Natural killer cell (primary cell): ENCODE results near the gene DNAJB7. TPM values are rescaled to one million over a fixed set of nuclear protein-coding genes. Genes with fewer than 3 reads are reported as not detected.

ENCODE experiments used
- ATAC-seq, 3 donors: fragments of 150-1000 bp in 2 of 3; fragments of 200-7000 bp in 1 of 3; cut with Tn5 transposase; 1 replicate in 1 of 3; 2 replicates in 2 of 3; pipeline ENCODE4 v1.10.0; 2021; ENCODE audit warnings: mild to moderate bottlenecking in 2 of 3, moderate library complexity in 2 of 3
- DNase-seq, 2 donors: peaks; one replicate each; pipeline versions ENCODE4 v3.0.0 to v3.0.0-alpha.2; 2013 to 2021; ENCODE audit warnings: mixed read lengths in 1 of 2
- H3K27ac ChIP-seq: one replicate; pipeline ENCODE4 v1.5.1; 2013; ENCODE audit warnings: mild to moderate bottlenecking, low read length
- H3K27me3 ChIP-seq: one replicate; pipeline ENCODE4 v1.6.1; 2013; ENCODE audit warnings: low read length; ENCODE audit not compliant: control insufficient read depth, insufficient read depth
- H3K36me3 ChIP-seq: one replicate; pipeline ENCODE4 v1.6.1; 2013; ENCODE audit warnings: low read length; ENCODE audit not compliant: control insufficient read depth, insufficient read depth
- H3K4me1 ChIP-seq: one replicate; pipeline ENCODE4 v1.6.1; 2013; ENCODE audit warnings: low read length; ENCODE audit not compliant: control insufficient read depth, insufficient read depth
- H3K4me3 ChIP-seq: one replicate; pipeline ENCODE4 v1.5.1; 2013; ENCODE audit warnings: low read length
- H3K9me3 ChIP-seq: one replicate; pipeline ENCODE4 v1.6.1; 2013; ENCODE audit warnings: low read length; ENCODE audit not compliant: control insufficient read depth, insufficient read depth
- H3K27ac Mint-ChIP-seq, 2 donors: one replicate each; pipeline ENCODE4 v1.8.0; 2022; ENCODE audit warnings: mild to moderate bottlenecking in 2 of 2, mixed read lengths in 2 of 2, moderate library complexity in 1 of 2
- H3K27me3 Mint-ChIP-seq, 2 donors: one replicate each; pipeline ENCODE4 v1.8.0; 2022; ENCODE audit warnings: low read depth in 2 of 2, mixed read lengths in 2 of 2
- H3K36me3 Mint-ChIP-seq: one replicate; pipeline ENCODE4 v1.8.0; 2022; ENCODE audit warnings: mixed read lengths
- H3K4me1 Mint-ChIP-seq, 2 donors: one replicate each; pipeline ENCODE4 v1.8.0; 2022; ENCODE audit warnings: mixed read lengths in 2 of 2
- H3K4me3 Mint-ChIP-seq: one replicate; pipeline ENCODE4 v1.8.0; 2022; ENCODE audit warnings: mild to moderate bottlenecking, moderate library complexity, mixed read lengths
- H3K9me3 Mint-ChIP-seq, 2 donors: one replicate each; pipeline ENCODE4 v1.8.0; 2022; ENCODE audit warnings: mixed read lengths in 2 of 2
- CTCF ChIP-seq: fragments of 200-600 bp; IDR thresholded peaks from one replicate; pipeline ENCODE4 v1.8.0; 2022; ENCODE audit warnings: antibody characterized with exemption
- WGBS: methylation state at CpG from one replicate; pipeline ENCODE4 v1.1.7; 2013; ENCODE audit warnings: missing lambda C conversion rate; ENCODE audit not compliant: insufficient coverage; 5-methylcytosine and 5-hydroxymethylcytosine counted together
- intact Hi-C: fragments of 100-400 bp; cut with micrococcal nuclease; formaldehyde crosslinking; loops from one replicate; pipeline ENCODE4 v1.14.2; 2022
- total RNA-seq, 4 donors: library from RNA; stranded (reverse); fragments of 120-200 nt in 1 of 4; gene quantifications; one replicate each; pipeline versions ENCODE4 v1.2.3 to v1.2.4, GENCODE V29; 2013 to 2022

The DNAJB7 gene
- total RNA-seq, 3 donors from 2014 or later (not counting 1 experiment from before 2014, with no cell fraction given): not detected

GRCh38 chr22:40856513-40857308 is 5.2 kb downstream of the DNAJB7 start, which contains the start of the genes ST13 and XPNPEP3:
Gene ST13, minus strand, starts transcription at chr22:40856639. Its CDS starts 99 bp downstream, at chr22:40856540.
Gene XPNPEP3, plus strand, starts transcription at chr22:40857148. Its CDS starts 34 bp downstream, at chr22:40857182.
- H3K27me3 ChIP-seq: no peaks in the 10 kb centered on the region
- peaks cover 23 to 31% of the 10 kb centered on the region in 2 donors for H3K4me1 Mint-ChIP-seq
- 0% methylated on average over 63 of the region's 63 CpGs for WGBS

GRCh38 chr22:40855979-40856512 is 5.9 kb downstream of the DNAJB7 start:
- Mint-ChIP-seq H3K9me3 (no peaks in the 10 kb centered on the region), H3K36me3 (no peaks in the 10 kb centered on the region), H3K4me1 (peaks cover 28 to 31% of the 10 kb centered on the region in 2 donors), H3K27ac (peak overlapping the region; percentile 99 to 100), H3K27me3 (no peaks in the 10 kb centered on the region), H3K4me3 (peak overlapping the region; percentile 98)
- intact Hi-C loops: loop anchor here (1.0 to 5.0 kb wide), 3 partner anchors 37 to 236 kb away; partner anchors contain the start of genes EP300, RBX1 and SLC25A17
- DNase-seq (peak in 1 of 2 donors; percentile 59), ATAC-seq (peak; percentile 5 to 24 (median 18))
- Histone ChIP-seq H3K4me3 (peak overlapping the region; percentile 78), H3K36me3 (peaks cover 3% of the 10 kb centered on the region), H3K27ac (peak overlapping the region; percentile 93), H3K27me3 (no peaks in the 10 kb centered on the region), H3K9me3 (no peaks in the 10 kb centered on the region), H3K4me1 (peaks cover 14% of the 10 kb centered on the region)
- 0% methylated on average over 27 of the region's 29 CpGs for WGBS
- TF ChIP-seq CTCF: no peak

More at GRCh38 chr22:40856513-40857308, 5.2 kb downstream of the DNAJB7 start, which contains the start of the genes ST13 and XPNPEP3:
- Histone ChIP-seq H3K36me3 (peaks cover 3% of the 10 kb centered on the region), H3K27ac (peak within 1 kb of the TSS; percentile 93), H3K4me1 (peaks cover 14% of the 10 kb centered on the region), H3K4me3 (peak within 1 kb of the TSS; percentile 78), H3K9me3 (no peaks in the 10 kb centered on the region)
- intact Hi-C loops: loop anchor here (1.0 to 5.0 kb wide), 3 partner anchors 38 to 236 kb away; partner anchors contain the start of genes EP300, RBX1 and SLC25A17
- Mint-ChIP-seq H3K27me3 (no peaks in the 10 kb centered on the region), H3K9me3 (no peaks in the 10 kb centered on the region), H3K4me3 (peak within 1 kb of the TSS; percentile 98), H3K27ac (peak within 1 kb of the TSS; percentile 99 to 100), H3K36me3 (no peaks in the 10 kb centered on the region)
- DNase-seq (peak; percentile 96 to 99), ATAC-seq (peak; percentile 85 to 95 (median 88))
- no peak for TF ChIP-seq CTCF

- peak in 1 of 2 donors; percentile 11 for DNase-seq
- peak overlapping the region; percentile 78 for H3K4me3 ChIP-seq
- intact Hi-C loops: loop anchor here (5.0 kb wide), 1 partner anchor 237 kb away; the partner anchor contains the start of gene EP300
These were observed 6.6 kb downstream of the DNAJB7 start for GRCh38 chr22:40855071-40855978.

More at GRCh38 chr22:40855071-40855978, 6.6 kb downstream of the DNAJB7 start:
- WGBS: 51% methylated on average over 15 of the region's 20 CpGs
- H3K36me3 Mint-ChIP-seq: no peaks in the 10 kb centered on the region
- no peaks in the 10 kb centered on the region for H3K9me3 Mint-ChIP-seq
- H3K27ac Mint-ChIP-seq: peak overlapping the region; percentile 99 to 100
- ATAC-seq: no peak
- no peaks in the 10 kb centered on the region for H3K27me3 ChIP-seq
- no peak for TF ChIP-seq CTCF
- H3K4me3 Mint-ChIP-seq: peak overlapping the region; percentile 98
- no peaks in the 10 kb centered on the region for H3K27me3 Mint-ChIP-seq
- peaks cover 29 to 34% of the 10 kb centered on the region in 2 donors for H3K4me1 Mint-ChIP-seq
- peaks cover 14% of the 10 kb centered on the region for H3K4me1 ChIP-seq
- peak overlapping the region; percentile 93 for H3K27ac ChIP-seq
- H3K9me3 ChIP-seq: no peaks in the 10 kb centered on the region
- H3K36me3 ChIP-seq: peaks cover 6% of the 10 kb centered on the region
